ENCODE measurements around the gene RAB33B.
"Not testable (repeated sequence)": the region's sequence is repeated elsewhere in the genome, so short reads cannot be mapped to it uniquely, and the experiment has no call there.

- not testable (repeated sequence) for TF ChIP-seq CTCF (IDR thresholded peaks at IDR 0.05; ENCODE audit: low read length); EZH2 (IDR thresholded peaks at IDR 0.05; ENCODE audit: borderline replicate concordance, low read length)
These were observed 6.8 kb upstream of the RAB33B start for GRCh38 chr4:139447078-139447477.

All from OCI-LY1 (cell line).